Measurements from ENCODE around the gene PCK2.

DNA sequence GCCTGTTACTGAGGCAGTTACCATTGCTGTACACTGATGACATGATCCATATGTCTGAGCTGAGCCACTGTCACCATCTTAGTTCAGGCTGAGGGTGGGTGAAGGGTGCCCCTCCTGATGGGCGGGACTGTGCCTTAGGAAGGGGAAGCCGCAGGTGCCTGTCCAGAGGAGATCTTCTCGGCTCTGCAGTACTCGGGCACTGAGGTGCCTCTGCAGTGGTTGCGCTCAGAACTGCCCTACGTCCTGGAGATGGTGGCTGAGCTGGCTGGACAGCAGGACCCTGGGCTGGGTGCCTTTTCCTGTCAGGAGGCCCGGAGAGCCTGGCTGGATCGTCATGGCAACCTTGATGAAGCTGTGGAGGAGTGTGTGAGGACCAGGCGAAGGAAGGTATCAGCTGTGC, 56.9 kb downstream of the PCK2 start:
- TF ChIP-seq, protein P1, sequence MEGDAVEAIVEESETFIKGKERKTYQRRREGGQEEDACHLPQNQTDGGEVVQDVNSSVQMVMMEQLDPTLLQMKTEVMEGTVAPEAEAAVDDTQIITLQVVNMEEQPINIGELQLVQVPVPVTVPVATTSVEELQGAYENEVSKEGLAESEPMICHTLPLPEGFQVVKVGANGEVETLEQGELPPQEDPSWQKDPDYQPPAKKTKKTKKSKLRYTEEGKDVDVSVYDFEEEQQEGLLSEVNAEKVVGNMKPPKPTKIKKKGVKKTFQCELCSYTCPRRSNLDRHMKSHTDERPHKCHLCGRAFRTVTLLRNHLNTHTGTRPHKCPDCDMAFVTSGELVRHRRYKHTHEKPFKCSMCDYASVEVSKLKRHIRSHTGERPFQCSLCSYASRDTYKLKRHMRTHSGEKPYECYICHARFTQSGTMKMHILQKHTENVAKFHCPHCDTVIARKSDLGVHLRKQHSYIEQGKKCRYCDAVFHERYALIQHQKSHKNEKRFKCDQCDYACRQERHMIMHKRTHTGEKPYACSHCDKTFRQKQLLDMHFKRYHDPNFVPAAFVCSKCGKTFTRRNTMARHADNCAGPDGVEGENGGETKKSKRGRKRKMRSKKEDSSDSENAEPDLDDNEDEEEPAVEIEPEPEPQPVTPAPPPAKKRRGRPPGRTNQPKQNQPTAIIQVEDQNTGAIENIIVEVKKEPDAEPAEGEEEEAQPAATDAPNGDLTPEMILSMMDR (IDR thresholded peaks at IDR 0.05; ENCODE audit: low read depth, low read length) = no peak
- TF ChIP-seq POLR2A (IDR thresholded peaks at IDR 0.05; ENCODE audit: extremely low read depth, insufficient read length) (no peak), MYC (IDR thresholded peaks at IDR 0.05; ENCODE audit: low read depth, low read length) (no peak), MAX (IDR thresholded peaks at IDR 0.05; ENCODE audit: low read depth, low read length) (no peak)
